Adrenal gland (tissue), 12 donors: ENCODE data around the gene NR1H4. TPM values are rescaled to one million over a fixed set of nuclear protein-coding genes. Genes with fewer than 3 reads are reported as not detected.
"Not testable (repeated sequence)": the region's sequence is repeated elsewhere in the genome, so short reads cannot be mapped to it uniquely, and the experiment has no call there.

Source experiments
- DNase-seq, 7 donors: peaks; one replicate each; pipeline ENCODE4 v3.0.0-alpha.2; 2019 to 2020
- H3K27ac ChIP-seq, 5 donors: fragments of 200-600 bp; sonication (generic) in 4 of 5; 1 replicate in 3 of 5; 2 replicates in 2 of 5; pipeline versions ENCODE4 v1.5.1 to v1.8.0; 2016 to 2020; ENCODE audit warnings: mild to moderate bottlenecking in 1 of 5
- H3K27me3 ChIP-seq: fragments of 200-600 bp; 2 replicates; pipeline ENCODE4 v1.8.0; 2021
- H3K36me3 ChIP-seq, 2 donors: fragments of 200-600 bp; replicated peaks in 1 of 2; 1 replicate in 1 of 2; 2 replicates in 1 of 2; pipeline versions ENCODE4 v1.5.1 to v1.8.0; 2018 to 2022
- H3K4me1 ChIP-seq, 2 donors: fragments of 200-600 bp; replicated peaks in 1 of 2; 1 replicate in 1 of 2; 2 replicates in 1 of 2; pipeline versions ENCODE4 v1.5.1 to v1.8.0; 2018 to 2021
- H3K4me3 ChIP-seq, 4 donors: fragments of 200-600 bp; sonication (generic) in 3 of 4; one replicate each; pipeline ENCODE4 v1.5.1; 2016 to 2018
- H3K9me3 ChIP-seq, 3 donors: fragments of 200-600 bp; sonication (generic) in 1 of 3; replicated peaks in 1 of 3; 1 replicate in 2 of 3; 2 replicates in 1 of 3; pipeline versions ENCODE4 v1.5.1 to v1.8.0; 2016 to 2021
- POLR2A ChIP-seq, 2 donors: fragments of 450-650 bp; IDR thresholded peaks; one replicate each; pipeline ENCODE4 v1.6.1; 2017; ENCODE audit warnings: antibody characterized with exemption in 2 of 2, mild to moderate bottlenecking in 2 of 2, moderate library complexity in 1 of 2
- WGBS, 4 donors: extraction: QIAGEN DNeasy Blood & Tissue Kit in 2 of 4; methylation state at CpG; one replicate each; pipeline versions ENCODE4 v1.1.5 to v1.1.7; 2013 to 2017; 5-methylcytosine and 5-hydroxymethylcytosine counted together
- intact Hi-C, 2 donors: fragments of 100-400 bp; cut with DNase I; formaldehyde crosslinking; loops; one replicate each; pipeline versions ENCODE4 v1.14.1 to v1.15.0; 2022 to 2023
- polyA plus RNA-seq, 3 donors: library from polyadenylated mRNA; stranded (reverse); fragments of 200-250 nt in 2 of 3; fragments of 350-450 nt in 1 of 3; fragmentation: Illumina TruSeq in 1 of 3; extraction: RNeasy Lipid Tissue Mini Kit (QIAGEN cat#74804) in 1 of 3; gene quantifications; one replicate each; pipeline ENCODE4 v1.2.3, GENCODE V29; 2013 to 2014
- total RNA-seq, 9 donors: library from RNA; depleted of rRNA in 4 of 9; stranded (reverse); fragments of >200 nt in 4 of 9; fragments of 120-200 nt in 1 of 9; fragmentation: NEBNext Ultra II Directional in 1 of 9; extraction: Animal tissue kit (Norgen Biotek cat#: 25700) in 1 of 9; gene quantifications; one replicate each; pipeline versions ENCODE4 v1.1.0 to v1.2.4, GENCODE V29; 2013 to 2023
- TF ChIP-seq, protein P1 (sequence below), 6 experiments: fragments of 450-650 bp in 4 of 6; fragments of 200-600 bp in 2 of 6; sonication (generic) in 1 of 6; IDR thresholded peaks; 1 replicate in 5 of 6; 2 replicates in 1 of 6; pipeline versions ENCODE4 v1.5.1 to v1.8.0; 2016 to 2021; ENCODE audit warnings: antibody characterized with exemption in 6 of 6, mild to moderate bottlenecking in 2 of 6, moderate library complexity in 1 of 6
- donor health status: healthy with polysubstance abuse.
- donor health status: Bipolar disorder and iron deficiency.
- donor health status: DM: yes; HTN: yes; CAD: no.
- donor health status: DM: no; HTN: no; CAD: no.
- donor health status: DM: no; HTN: no; CAD: no.
- donor health status: DM: yes; HTN: yes; CAD: no.

NR1H4 gene
- total and polyA plus RNA-seq, 12 donors = 17.2 to 66.9 (median 41.0) TPM

DNA sequence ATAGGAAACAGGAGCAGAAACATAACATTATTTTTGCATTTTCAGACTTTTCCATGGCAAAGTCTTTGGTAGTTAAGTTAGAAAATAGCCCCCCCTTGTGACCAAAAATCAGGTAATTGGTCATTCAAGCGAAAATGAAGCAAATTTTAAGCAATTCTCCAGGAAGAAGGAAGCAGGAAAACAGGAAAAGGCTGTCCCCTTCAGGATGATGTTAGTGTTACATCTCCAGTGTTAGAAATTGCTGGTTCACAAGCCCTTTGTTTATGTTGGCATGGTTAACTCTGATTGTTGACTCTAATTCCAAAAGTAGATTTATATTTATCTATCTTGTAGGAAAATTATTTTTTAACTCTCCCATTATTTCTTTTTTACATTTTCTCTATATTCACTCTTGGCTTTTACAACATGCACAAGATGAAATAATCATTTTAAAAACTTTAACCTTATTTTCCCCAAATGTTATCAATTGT, 81.0 kb downstream of the NR1H4 start:
- DNase-seq = peak in 5 of 7 donors; percentile 48 to 59 (median 51)
- Histone ChIP-seq H3K4me3 (no peak overlapping the region), H3K4me1 (peaks cover 6 to 19% of the 10 kb centered on the region in 2 donors), H3K27ac (peak overlapping the region in 3 of 5 donors; percentile 11 to 35 (median 15)), H3K27me3 (no peaks in the 10 kb centered on the region), H3K9me3 (no peaks in the 10 kb centered on the region), H3K36me3 (no peaks in the 10 kb centered on the region)
- WGBS, 4 donors = 0 to 3% (median 0%) methylated on average over 1 of the region's 1 CpG
- intact Hi-C loops = loop anchor here (5.0 to 10.0 kb wide), 4 partner anchors 157 to 320 kb away; no protein-coding TSS in a partner anchor
- TF ChIP-seq POLR2A (IDR thresholded peaks at IDR 0.05) = no peak
- TF ChIP-seq, protein P1, sequence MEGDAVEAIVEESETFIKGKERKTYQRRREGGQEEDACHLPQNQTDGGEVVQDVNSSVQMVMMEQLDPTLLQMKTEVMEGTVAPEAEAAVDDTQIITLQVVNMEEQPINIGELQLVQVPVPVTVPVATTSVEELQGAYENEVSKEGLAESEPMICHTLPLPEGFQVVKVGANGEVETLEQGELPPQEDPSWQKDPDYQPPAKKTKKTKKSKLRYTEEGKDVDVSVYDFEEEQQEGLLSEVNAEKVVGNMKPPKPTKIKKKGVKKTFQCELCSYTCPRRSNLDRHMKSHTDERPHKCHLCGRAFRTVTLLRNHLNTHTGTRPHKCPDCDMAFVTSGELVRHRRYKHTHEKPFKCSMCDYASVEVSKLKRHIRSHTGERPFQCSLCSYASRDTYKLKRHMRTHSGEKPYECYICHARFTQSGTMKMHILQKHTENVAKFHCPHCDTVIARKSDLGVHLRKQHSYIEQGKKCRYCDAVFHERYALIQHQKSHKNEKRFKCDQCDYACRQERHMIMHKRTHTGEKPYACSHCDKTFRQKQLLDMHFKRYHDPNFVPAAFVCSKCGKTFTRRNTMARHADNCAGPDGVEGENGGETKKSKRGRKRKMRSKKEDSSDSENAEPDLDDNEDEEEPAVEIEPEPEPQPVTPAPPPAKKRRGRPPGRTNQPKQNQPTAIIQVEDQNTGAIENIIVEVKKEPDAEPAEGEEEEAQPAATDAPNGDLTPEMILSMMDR (IDR thresholded peaks at IDR 0.05) = peak; percentile 90 to 100 (median 99)

DNA sequence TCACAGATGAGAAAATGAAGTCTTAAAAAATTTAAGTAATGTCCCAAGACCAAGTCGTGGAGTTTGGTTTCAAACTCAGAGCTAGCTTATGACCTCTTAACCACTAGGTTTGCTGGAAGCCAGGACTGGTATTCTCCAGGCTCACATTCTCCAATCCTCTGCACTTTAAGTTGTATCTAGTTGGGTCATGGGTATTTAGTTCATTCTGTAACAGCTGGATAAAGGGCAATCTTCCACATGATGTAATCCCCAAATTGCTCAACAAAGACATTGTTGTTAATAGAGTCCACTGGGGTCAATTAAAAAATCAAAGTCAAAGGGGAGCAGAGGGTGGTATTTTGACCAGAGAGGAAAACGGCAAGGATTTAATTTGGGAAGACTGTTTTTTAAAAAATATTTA, 82.1 kb downstream of the NR1H4 start:
- H3K4me3 ChIP-seq = no peak overlapping the region
- no peaks in the 10 kb centered on the region for H3K36me3 ChIP-seq
- H3K9me3 ChIP-seq = no peaks in the 10 kb centered on the region
- intact Hi-C loops = loop anchor here (10.0 kb wide), 2 partner anchors 161 to 321 kb away; no protein-coding TSS in a partner anchor
- H3K27ac ChIP-seq = peak overlapping the region in 2 of 5 donors; percentile 15
- WGBS, 4 donors = 57 to 65% (median 60%) methylated on average over 2 of the region's 2 CpGs
- peaks cover 6 to 19% of the 10 kb centered on the region in 2 donors for H3K4me1 ChIP-seq
- no peak for DNase-seq
- TF ChIP-seq, protein P1 (IDR thresholded peaks at IDR 0.05) = no peak
- no peak for TF ChIP-seq POLR2A (IDR thresholded peaks at IDR 0.05)
- H3K27me3 ChIP-seq = no peaks in the 10 kb centered on the region

DNA sequence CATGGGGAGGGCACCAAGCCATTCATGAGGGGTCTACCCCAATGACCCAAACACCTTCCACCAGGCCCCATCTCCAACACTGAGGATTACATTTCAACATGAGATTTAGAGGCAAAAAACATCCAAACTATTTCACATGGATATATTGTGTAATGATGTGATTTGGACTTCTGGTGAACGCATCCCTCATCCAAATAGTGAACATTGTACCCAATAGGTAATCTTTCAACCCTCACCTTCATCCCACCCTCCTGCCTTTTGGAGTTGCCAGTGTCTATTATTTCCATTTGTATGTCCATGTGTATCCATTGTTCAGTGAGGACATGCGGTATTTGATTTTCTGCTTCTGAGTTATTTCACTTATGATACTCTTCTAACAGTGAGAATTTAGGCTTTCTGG, 83.7 kb downstream of the NR1H4 start:
- no peaks in the 10 kb centered on the region for H3K27me3 ChIP-seq
- no peak for DNase-seq
- H3K9me3 ChIP-seq = no peaks in the 10 kb centered on the region
- intact Hi-C loops = loop anchor here (10.0 kb wide), 2 partner anchors 163 to 323 kb away; no protein-coding TSS in a partner anchor
- no peak overlapping the region for H3K27ac ChIP-seq
- no peak for TF ChIP-seq POLR2A (IDR thresholded peaks at IDR 0.05)
- TF ChIP-seq, protein P1 (IDR thresholded peaks at IDR 0.05) = no peak
- H3K4me3 ChIP-seq = no peak overlapping the region
- WGBS, 4 donors = 94 to 99% (median 98%) methylated on average over 2 of the region's 2 CpGs
- peaks cover 6 to 19% of the 10 kb centered on the region in 2 donors for H3K4me1 ChIP-seq
- H3K36me3 ChIP-seq = no peaks in the 10 kb centered on the region

DNA sequence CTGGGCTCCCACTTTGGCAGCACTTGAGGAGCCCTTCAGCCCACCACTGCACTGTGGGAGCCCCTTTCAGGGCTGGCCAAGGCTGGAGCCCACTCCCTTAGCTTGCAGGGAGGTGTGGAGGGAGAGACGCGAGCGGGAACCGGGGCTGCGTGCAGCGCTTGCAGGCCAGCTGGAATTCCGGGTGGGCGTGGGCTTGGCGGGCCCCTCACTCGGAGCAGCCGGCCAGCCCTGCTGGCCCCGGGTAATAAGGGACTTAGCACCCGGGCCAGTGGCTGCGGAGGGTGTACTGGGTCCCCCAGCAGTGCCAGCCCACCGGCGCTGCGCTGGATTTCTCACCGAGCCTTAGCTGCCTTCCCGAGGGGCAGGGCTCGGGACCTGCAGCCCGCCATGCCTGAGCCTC, 85.6 kb downstream of the NR1H4 start:
- H3K27ac ChIP-seq, H3K4me1 ChIP-seq, H3K27me3 ChIP-seq, H3K36me3 ChIP-seq, H3K9me3 ChIP-seq, H3K4me3 ChIP-seq, DNase-seq: not testable (repeated sequence)
- intact Hi-C loops = loop anchor here (10.0 kb wide), 2 partner anchors 164 to 324 kb away; no protein-coding TSS in a partner anchor
- 95 to 100% (median 97%) methylated on average over 3 to 21 of the region's 21 CpGs for WGBS, 4 donors

DNA sequence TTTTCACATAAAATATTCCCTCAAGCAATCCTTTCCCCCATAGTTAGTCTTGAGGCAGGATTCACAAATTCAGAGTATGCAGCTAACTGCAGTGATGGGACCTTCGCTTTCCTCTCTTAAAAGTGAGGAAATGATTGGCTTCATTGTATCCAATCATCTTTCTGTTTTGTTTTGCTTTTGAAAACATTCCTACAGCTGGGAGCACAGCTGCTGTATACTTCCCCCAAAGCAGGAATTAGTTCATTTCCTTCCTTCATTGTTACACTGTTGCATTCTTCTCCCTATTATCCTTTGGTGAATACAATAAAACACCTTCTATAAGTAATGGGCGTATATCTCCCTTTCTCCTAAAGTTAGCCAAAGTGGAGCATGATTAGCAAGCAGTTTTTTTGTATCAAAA, 90.4 kb downstream of the NR1H4 start:
- TF ChIP-seq POLR2A (IDR thresholded peaks at IDR 0.05) = no peak
- TF ChIP-seq, protein P1 (IDR thresholded peaks at IDR 0.05) = no peak
- Histone ChIP-seq H3K4me3 (no peak overlapping the region), H3K4me1 (no peaks in the 10 kb centered on the region), H3K36me3 (no peaks in the 10 kb centered on the region), H3K27ac (no peak overlapping the region), H3K9me3 (no peaks in the 10 kb centered on the region), H3K27me3 (no peaks in the 10 kb centered on the region)
- DNase-seq = no peak
- intact Hi-C loops = no loop called here
- WGBS, 4 donors = 47 to 64% (median 57%) methylated on average over 2 of the region's 2 CpGs
